ENCODE data around the gene NLRX1. TPM values are rescaled to one million over a fixed set of nuclear protein-coding genes. Genes with fewer than 3 reads are reported as not detected.
A peak's percentile ranks its signal among the peaks of the same experiment; 100 is the strongest.

NLRX1 gene
- total RNA-seq, 1 donor from 2014 or later, result 10.6 TPM

- no peak for TF ChIP-seq CTCF (IDR thresholded peaks at IDR 0.05; ENCODE audit: insufficient read depth, low read length, poor library complexity, severe bottlenecking)
- Histone ChIP-seq H3K4me3 (ENCODE audit: low read depth, low read length) (no peak overlapping the region), H3K36me3 (ENCODE audit: control insufficient read depth, insufficient read depth, low read length) (no peaks in the 10 kb centered on the region), H3K27me3 (ENCODE audit: control insufficient read depth, insufficient read depth, low read length) (no peaks in the 10 kb centered on the region)
- no peak for DNase-seq (ENCODE audit: low read depth)
These were observed 592 bp upstream of the NLRX1 start for GRCh38 chr11:119167933-119168332.

GRCh38 chr11:119169282-119169719, 776 bp downstream of the NLRX1 start:
- peak; percentile 32 for DNase-seq (ENCODE audit: low read depth)

GRCh38 chr11:119172513-119172912, 4.0 kb downstream of the NLRX1 start:
- no peak for TF ChIP-seq CTCF (IDR thresholded peaks at IDR 0.05; ENCODE audit: insufficient read depth, low read length, poor library complexity, severe bottlenecking)
- DNase-seq (ENCODE audit: low read depth), result no peak
- no peak overlapping the region for H3K4me3 ChIP-seq (ENCODE audit: low read depth, low read length)

More at GRCh38 chr11:119169282-119169719, 776 bp downstream of the NLRX1 start:
- no peaks in the 10 kb centered on the region for H3K27me3 ChIP-seq (ENCODE audit: control insufficient read depth, insufficient read depth, low read length)
- H3K4me3 ChIP-seq (ENCODE audit: low read depth, low read length), result peak overlapping the region; percentile 64
- no peaks in the 10 kb centered on the region for H3K36me3 ChIP-seq (ENCODE audit: control insufficient read depth, insufficient read depth, low read length)
- TF ChIP-seq CTCF (IDR thresholded peaks at IDR 0.05; ENCODE audit: insufficient read depth, low read length, poor library complexity, severe bottlenecking), result no peak

GRCh38 chr11:119173453-119173852, 4.9 kb downstream of the NLRX1 start:
- Histone ChIP-seq H3K36me3 (ENCODE audit: control insufficient read depth, insufficient read depth, low read length) (no peaks in the 10 kb centered on the region), H3K4me3 (ENCODE audit: low read depth, low read length) (no peak overlapping the region), H3K27me3 (ENCODE audit: control insufficient read depth, insufficient read depth, low read length) (no peaks in the 10 kb centered on the region)
- DNase-seq (ENCODE audit: low read depth), result no peak
- no peak for TF ChIP-seq CTCF (IDR thresholded peaks at IDR 0.05; ENCODE audit: insufficient read depth, low read length, poor library complexity, severe bottlenecking)

More at GRCh38 chr11:119172513-119172912, 4.0 kb downstream of the NLRX1 start:
- Histone ChIP-seq H3K36me3 (ENCODE audit: control insufficient read depth, insufficient read depth, low read length) (no peaks in the 10 kb centered on the region), H3K27me3 (ENCODE audit: control insufficient read depth, insufficient read depth, low read length) (no peaks in the 10 kb centered on the region)

GRCh38 chr11:119175493-119176077, 7.1 kb downstream of the NLRX1 start:
- TF ChIP-seq CTCF (IDR thresholded peaks at IDR 0.05; ENCODE audit: insufficient read depth, low read length, poor library complexity, severe bottlenecking), result no peak
- Histone ChIP-seq H3K4me3 (ENCODE audit: low read depth, low read length) (no peak overlapping the region), H3K27me3 (ENCODE audit: control insufficient read depth, insufficient read depth, low read length) (no peaks in the 10 kb centered on the region), H3K36me3 (ENCODE audit: control insufficient read depth, insufficient read depth, low read length) (no peaks in the 10 kb centered on the region)
- no peak for DNase-seq (ENCODE audit: low read depth)

GRCh38 chr11:119178166-119178680, 9.7 kb downstream of the NLRX1 start:
- no peaks in the 10 kb centered on the region for H3K36me3 ChIP-seq (ENCODE audit: control insufficient read depth, insufficient read depth, low read length)
- no peak for TF ChIP-seq CTCF (IDR thresholded peaks at IDR 0.05; ENCODE audit: insufficient read depth, low read length, poor library complexity, severe bottlenecking)
- no peak overlapping the region for H3K4me3 ChIP-seq (ENCODE audit: low read depth, low read length)
- H3K27me3 ChIP-seq (ENCODE audit: control insufficient read depth, insufficient read depth, low read length), result no peaks in the 10 kb centered on the region
- DNase-seq (ENCODE audit: low read depth), result no peak
